Activated T-helper 2 cell treated with anti-CD3 and anti-CD28 coated beads, Interferon-gamma antibody, Interleukin-2, Interleukin-4, amounts not matched to agents 10 μg/mL and 5 μg/mL and 100 μg/mL, durations not matched to agents 14 hours and 24 hours and 36 hours (primary cell): Measurements from ENCODE around the gene ZNF385C. TPM values are rescaled to one million over a fixed set of nuclear protein-coding genes. Genes with fewer than 3 reads are reported as not detected.
"Not testable (repeated sequence)": the region's sequence is repeated elsewhere in the genome, so short reads cannot be mapped to it uniquely, and the experiment has no call there.

Experiments
- DNase-seq: peaks from one replicate; pipeline ENCODE4 v3.0.0; 2021; ENCODE audit warnings: low spot score
- H3K27ac Mint-ChIP-seq: one replicate; pipeline ENCODE4 v1.8.0; 2021; ENCODE audit warnings: mixed read lengths
- H3K27me3 Mint-ChIP-seq: one replicate; pipeline ENCODE4 v1.8.0; 2021; ENCODE audit warnings: low read depth, mixed read lengths
- H3K36me3 Mint-ChIP-seq: one replicate; pipeline ENCODE4 v1.8.0; 2021; ENCODE audit warnings: low read depth, mixed read lengths
- H3K4me1 Mint-ChIP-seq: one replicate; pipeline ENCODE4 v1.8.0; 2021; ENCODE audit warnings: low read depth, mixed read lengths
- H3K4me3 Mint-ChIP-seq: one replicate; pipeline ENCODE4 v1.8.0; 2021; ENCODE audit warnings: low read depth, mild to moderate bottlenecking, moderate library complexity, mixed read lengths
- H3K9me3 Mint-ChIP-seq: one replicate; pipeline ENCODE4 v1.8.0; 2021; ENCODE audit warnings: mixed read lengths
- intact Hi-C: fragments of 100-400 bp; cut with micrococcal nuclease; formaldehyde crosslinking; loops from one replicate; pipeline ENCODE4 v1.15.1; 2023
- total RNA-seq: library from RNA; stranded (reverse); gene quantifications from 2 replicates; pipeline ENCODE4 v1.2.3, GENCODE V29; 2022

The ZNF385C gene
- total RNA-seq, 1 donor from 2014 or later: 0.16 TPM

DNA sequence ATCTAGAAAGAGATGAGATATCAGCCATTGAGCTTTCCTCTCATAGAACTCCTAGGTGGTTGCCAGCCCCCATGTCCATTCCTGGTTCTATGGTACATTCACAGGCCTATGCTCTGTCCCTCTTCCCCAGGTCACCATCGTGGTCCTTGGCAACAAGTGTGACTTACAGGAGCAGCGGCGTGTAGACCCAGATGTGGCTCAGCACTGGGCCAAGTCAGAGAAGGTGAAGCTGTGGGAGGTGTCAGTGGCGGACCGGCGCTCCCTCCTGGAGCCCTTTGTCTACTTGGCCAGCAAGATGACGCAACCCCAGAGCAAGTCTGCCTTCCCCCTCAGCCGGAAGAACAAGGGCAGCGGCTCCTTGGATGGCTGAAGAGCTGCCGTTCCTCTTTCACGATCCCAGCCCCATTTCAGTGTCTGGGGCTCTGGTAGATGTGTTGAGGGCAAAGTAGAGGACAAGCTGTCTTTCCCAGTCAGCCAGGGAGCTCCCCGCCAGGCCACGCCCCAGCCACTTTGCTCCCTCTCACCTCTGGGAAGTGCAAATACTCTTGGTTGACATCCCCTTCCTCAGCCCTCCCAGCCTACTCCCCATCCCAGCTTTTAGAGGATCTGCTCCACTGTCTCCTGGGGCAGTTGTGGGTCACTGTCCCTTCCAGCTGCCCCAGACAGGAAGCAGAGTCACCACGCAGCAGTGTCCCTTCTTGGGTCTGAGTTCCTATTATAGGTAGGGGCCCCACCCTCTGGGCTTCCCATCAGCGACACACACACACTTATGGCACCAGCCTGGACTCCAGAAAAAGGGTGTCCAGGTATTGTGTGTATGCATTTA lies 74.5 kb downstream of the ZNF385C start:
- no peaks in the 10 kb centered on the region for H3K27me3 Mint-ChIP-seq
- H3K9me3 Mint-ChIP-seq: peaks cover 4% of the 10 kb centered on the region
- intact Hi-C loops: no loop called here
- DNase-seq: no peak
- H3K4me1 Mint-ChIP-seq: peaks cover 23% of the 10 kb centered on the region
- no peak overlapping the region for H3K4me3 Mint-ChIP-seq
- no peak overlapping the region for H3K27ac Mint-ChIP-seq
- peaks cover 32% of the 10 kb centered on the region for H3K36me3 Mint-ChIP-seq

DNA sequence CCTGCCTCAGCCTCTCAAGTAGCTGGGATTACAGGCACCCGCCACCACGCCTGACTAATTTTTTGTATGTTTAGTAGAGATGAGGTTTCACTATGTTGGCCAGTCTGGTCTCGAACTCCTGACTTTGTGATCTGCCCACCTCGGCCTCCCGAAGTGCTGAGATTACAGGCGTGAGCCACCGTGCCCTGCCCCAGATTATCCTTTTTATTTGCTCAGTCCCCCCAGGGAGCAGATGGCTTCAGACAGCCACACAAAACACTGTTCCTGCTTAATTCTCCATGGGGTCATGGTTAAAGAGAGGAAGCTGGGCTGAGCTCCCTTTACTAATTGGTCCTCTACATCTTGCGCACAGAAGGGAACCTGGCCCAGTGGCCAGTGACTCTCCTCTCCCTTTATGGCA lies 77.4 kb downstream of the ZNF385C start:
- H3K9me3 Mint-ChIP-seq, H3K27me3 Mint-ChIP-seq: not testable (repeated sequence)
- peak overlapping the region; percentile 79 for H3K27ac Mint-ChIP-seq

DNA sequence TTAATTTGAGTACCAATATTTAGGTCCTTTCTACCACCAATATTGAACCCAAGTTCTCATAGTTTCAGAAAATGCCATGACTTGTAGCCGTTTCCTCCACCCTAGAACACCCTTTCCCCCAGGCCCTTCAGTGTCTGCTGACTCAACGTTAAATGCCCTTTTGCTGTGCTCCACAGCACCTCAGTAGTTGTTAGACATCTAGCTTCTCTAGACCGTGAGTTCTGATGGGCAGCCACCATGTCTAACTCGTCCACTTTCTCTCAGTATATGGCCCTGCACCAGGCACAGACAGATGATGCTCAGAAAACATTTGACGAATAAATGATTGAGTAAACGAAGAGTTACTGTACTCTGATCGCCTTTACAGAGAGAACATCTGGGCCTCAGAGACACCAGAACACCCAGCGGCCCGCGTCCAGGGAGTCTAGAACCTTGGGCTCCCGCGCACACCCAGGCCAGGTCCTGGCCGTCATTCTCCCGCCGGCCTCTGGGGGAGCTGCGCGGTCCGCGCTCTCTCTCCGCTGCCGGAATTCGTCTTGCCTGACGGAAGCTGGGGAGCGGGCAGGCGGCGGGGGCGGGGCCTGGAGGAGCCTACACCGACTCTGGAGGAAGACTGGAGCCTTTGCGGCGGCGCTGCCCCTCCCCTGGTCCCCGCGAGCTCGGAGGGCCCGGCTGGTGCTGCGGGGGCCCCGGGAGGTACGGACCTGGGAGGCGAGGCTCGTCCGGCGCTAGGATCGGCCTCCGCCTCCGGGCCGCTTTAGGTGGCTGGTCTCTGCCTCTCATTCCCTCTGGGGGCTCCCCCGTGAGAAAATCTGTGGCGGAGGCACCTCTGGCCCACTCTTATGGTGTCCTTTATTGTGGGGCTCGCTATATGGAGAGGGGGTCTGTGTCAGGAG lies 78.5 kb downstream of the ZNF385C start, which contains the start of gene NKIRAS2:
Gene NKIRAS2, plus strand, starts transcription at position 582 of the 896 bp plus-strand sequence. CDS start 1,488 bp downstream, outside the sequence.
- Mint-ChIP-seq H3K9me3 (peaks cover 4% of the 10 kb centered on the region), H3K36me3 (peaks cover 33% of the 10 kb centered on the region), H3K4me3 (peak within 1 kb of the TSS; percentile 99), H3K27me3 (no peaks in the 10 kb centered on the region), H3K4me1 (peaks cover 42% of the 10 kb centered on the region), H3K27ac (peak within 1 kb of the TSS; percentile 79)
- intact Hi-C loops: loop anchor here (2.0 to 10.0 kb wide), 2 partner anchors 155 to 257 kb away; partner anchors contain the start of genes KLHL11 and STAT5B
- peak; percentile 93 for DNase-seq

More for the DNA sequence above, 77.4 kb downstream of the ZNF385C start:
- peak overlapping the region; percentile 93 for H3K4me3 Mint-ChIP-seq
- intact Hi-C loops: loop anchor here (2.0 kb wide), 1 partner anchor 256 kb away; the partner anchor contains the start of gene STAT5B
- DNase-seq: not testable (repeated sequence)
- H3K36me3 Mint-ChIP-seq: peaks cover 36% of the 10 kb centered on the region
- H3K4me1 Mint-ChIP-seq: peaks cover 39% of the 10 kb centered on the region

DNA sequence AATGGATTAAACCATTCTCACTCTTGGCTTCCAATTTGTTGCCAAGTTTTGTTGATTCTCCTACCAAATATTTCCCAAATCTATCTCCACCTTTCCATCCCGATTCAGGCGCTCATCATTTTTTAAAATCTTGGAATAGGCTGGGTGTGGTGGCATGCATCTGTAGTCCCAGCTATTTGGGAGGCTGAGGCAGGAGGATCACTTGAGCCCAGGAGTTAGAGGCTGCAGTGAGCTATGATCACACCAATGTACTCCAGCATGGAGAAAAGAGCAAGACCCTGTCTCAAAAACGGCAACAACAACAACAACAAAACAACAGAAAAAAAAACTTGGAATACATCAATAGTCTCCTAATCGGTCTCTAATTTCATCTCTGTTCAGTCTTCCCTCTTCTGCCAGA lies 79.3 kb downstream of the ZNF385C start:
- Mint-ChIP-seq H3K27ac (peak overlapping the region; percentile 57), H3K9me3 (peaks cover 4% of the 10 kb centered on the region), H3K4me1 (peaks cover 39% of the 10 kb centered on the region), H3K27me3 (no peaks in the 10 kb centered on the region), H3K4me3 (peak overlapping the region; percentile 99), H3K36me3 (peaks cover 25% of the 10 kb centered on the region)
- intact Hi-C loops: loop anchor here (10.0 kb wide), 1 partner anchor 154 kb away; the partner anchor contains the start of gene KLHL11
- DNase-seq: no peak

DNA sequence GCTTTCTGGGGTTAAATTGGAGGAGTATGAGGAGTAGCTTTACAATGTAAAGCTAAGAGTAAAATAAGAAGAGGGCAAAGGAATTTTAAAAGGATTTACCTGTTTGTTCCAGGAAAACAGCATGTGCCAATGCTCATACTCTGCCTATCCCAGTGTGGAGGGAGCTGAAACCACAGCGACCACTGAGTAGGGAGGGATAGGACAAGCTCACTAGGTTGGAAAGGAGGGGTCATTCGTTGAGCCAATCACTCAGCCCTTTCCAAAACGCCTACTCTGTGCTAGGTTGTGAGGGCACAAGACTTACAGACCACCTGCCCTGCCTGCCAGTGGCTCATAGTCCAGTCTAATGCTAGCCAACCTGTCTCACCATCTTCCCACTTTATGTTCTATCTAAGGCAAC lies 79.9 kb downstream of the ZNF385C start:
- DNase-seq: no peak
- H3K4me3 Mint-ChIP-seq: peak overlapping the region; percentile 99
- peaks cover 4% of the 10 kb centered on the region for H3K9me3 Mint-ChIP-seq
- intact Hi-C loops: loop anchor here (10.0 kb wide), 1 partner anchor 154 kb away; the partner anchor contains the start of gene KLHL11
- H3K4me1 Mint-ChIP-seq: peaks cover 42% of the 10 kb centered on the region
- H3K27me3 Mint-ChIP-seq: no peaks in the 10 kb centered on the region
- H3K36me3 Mint-ChIP-seq: peaks cover 19% of the 10 kb centered on the region
- peak overlapping the region; percentile 87 for H3K27ac Mint-ChIP-seq

DNA sequence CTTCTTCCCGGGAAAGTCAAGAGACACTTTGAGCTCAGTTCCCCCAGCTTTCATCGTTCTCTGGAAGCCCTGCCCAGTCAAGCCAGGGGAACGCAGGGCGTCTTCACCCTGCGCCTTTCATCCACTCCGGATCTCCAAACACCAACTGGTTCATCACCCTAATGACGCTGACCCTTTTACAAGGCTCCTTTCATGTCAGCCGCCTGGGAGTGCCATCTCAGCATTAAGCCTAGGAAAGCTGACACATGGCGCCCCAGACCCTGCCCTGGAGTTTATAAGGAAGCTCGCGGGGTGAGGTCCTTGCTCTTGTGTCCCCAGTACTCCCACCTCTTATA lies 80.4 kb downstream of the ZNF385C start:
- no peak for DNase-seq
- no peaks in the 10 kb centered on the region for H3K27me3 Mint-ChIP-seq
- intact Hi-C loops: loop anchor here (1.0 to 10.0 kb wide), 2 partner anchors 52 to 153 kb away; partner anchors contain the start of genes CNP and KLHL11
- peak overlapping the region; percentile 99 for H3K4me3 Mint-ChIP-seq
- peaks cover 19% of the 10 kb centered on the region for H3K36me3 Mint-ChIP-seq
- peaks cover 4% of the 10 kb centered on the region for H3K9me3 Mint-ChIP-seq
- H3K27ac Mint-ChIP-seq: peak overlapping the region; percentile 87
- H3K4me1 Mint-ChIP-seq: peaks cover 45% of the 10 kb centered on the region

DNA sequence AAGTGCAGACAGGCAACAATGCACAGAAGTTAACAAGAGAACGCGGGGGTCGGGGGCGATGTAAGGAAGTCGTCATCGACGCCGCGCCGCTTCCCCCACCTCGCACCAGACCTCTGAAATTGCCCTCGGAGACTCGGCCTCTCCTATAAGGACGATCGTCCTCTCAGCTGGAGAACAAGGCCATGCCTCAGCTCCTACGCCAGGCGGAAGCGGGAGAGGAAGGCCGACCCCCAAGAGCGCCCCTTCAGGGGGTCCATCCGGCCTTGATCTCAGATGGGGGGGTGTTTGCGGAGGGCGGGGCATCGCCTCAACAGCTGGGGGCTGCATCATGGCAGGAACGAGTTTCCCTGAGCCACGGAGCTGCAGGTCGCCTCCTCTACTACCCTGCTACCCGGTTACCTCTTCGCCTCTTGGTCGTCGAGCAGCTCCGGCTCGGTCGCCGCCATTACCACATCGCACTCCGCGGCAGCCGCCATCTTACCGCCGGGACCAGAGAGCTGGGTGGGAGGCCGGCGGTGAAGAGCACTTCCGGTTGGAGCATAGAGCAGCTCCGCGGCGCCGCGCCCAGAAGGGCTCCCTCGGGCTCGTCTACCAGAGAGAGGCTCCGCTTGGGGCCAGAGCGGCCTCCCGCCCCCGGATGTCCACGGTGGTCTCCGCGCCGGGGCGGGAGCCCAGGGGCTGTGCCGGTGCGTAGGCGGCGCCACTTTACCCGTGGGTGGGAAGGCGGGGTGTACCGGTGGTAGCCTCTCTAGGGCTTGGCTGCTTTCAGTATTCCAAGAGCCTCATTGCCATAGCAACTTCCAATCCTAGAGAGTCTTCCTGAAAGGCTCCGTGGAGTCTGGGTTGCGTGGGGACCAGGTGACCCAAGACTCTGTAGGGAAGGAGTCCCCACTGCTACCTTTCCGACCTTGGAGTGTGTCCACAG lies 81.1 kb downstream of the ZNF385C start, which contains the start of gene DNAJC7:
Gene DNAJC7, minus strand, starts transcription at position 499 of the 925 bp plus-strand sequence. Its CDS starts 23 bp downstream, at position 476.
- peaks cover 13% of the 10 kb centered on the region for H3K36me3 Mint-ChIP-seq
- H3K9me3 Mint-ChIP-seq: peaks cover 4% of the 10 kb centered on the region
- no peaks in the 10 kb centered on the region for H3K27me3 Mint-ChIP-seq
- peak within 1 kb of the TSS; percentile 99 for H3K4me3 Mint-ChIP-seq
- H3K4me1 Mint-ChIP-seq: peaks cover 45% of the 10 kb centered on the region
- peak within 1 kb of the TSS; percentile 93 for H3K27ac Mint-ChIP-seq
- intact Hi-C loops: loop anchor here (1.0 to 10.0 kb wide), 2 partner anchors 51 to 152 kb away; partner anchors contain the start of genes CNP and KLHL11
- DNase-seq: peak; percentile 86

DNA sequence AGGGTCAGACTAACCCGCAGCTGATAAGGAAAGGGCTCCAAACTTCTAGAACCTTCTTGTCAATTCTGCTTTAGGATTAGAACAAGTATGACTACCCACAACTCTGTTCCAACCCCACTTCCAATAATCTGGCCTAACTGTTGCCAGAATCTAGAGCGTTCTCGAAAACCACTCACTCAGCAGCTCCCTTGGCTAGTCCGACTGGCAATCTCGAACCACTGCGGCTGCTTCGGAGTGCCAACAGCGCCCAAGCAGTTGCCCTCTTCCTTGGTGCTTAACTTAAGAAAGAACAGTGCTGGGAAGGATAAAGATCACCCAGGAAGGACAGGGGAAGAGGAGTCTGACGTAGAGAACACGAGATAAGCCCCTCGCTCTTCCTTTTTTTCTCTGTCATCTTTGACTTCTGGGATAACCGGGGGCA lies 81.9 kb downstream of the ZNF385C start:
- Mint-ChIP-seq H3K4me1 (peaks cover 50% of the 10 kb centered on the region), H3K9me3 (peaks cover 4% of the 10 kb centered on the region), H3K36me3 (peaks cover 13% of the 10 kb centered on the region), H3K27ac (peak overlapping the region; percentile 93), H3K27me3 (no peaks in the 10 kb centered on the region), H3K4me3 (peak overlapping the region; percentile 99)
- intact Hi-C loops: loop anchor here (10.0 kb wide), 1 partner anchor 152 kb away; the partner anchor contains the start of gene KLHL11
- DNase-seq: no peak

DNA sequence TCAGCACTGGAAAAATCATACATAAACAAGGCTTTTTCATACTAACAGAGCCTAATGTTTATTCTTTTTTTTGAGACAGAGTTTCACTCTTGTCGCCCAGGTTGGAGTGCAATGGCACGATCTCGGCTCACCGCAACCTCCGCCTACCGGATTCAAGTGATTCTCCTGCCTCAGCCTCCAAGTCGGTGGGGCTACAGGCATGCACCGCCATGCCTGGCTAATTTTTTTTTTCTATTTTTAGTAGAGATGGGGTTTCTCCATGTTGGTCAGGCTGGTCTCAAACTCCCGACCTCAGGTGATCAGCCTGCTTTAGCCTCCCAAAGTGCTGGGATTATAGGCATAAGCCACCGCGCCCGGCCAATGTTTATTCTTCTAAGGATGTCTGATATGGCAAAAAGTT lies 84.5 kb downstream of the ZNF385C start:
- Mint-ChIP-seq H3K36me3 (peaks cover 25% of the 10 kb centered on the region), H3K4me1 (peaks cover 45% of the 10 kb centered on the region)
- not testable (repeated sequence) for H3K9me3 Mint-ChIP-seq, DNase-seq, H3K27me3 Mint-ChIP-seq, H3K4me3 Mint-ChIP-seq, H3K27ac Mint-ChIP-seq
- intact Hi-C loops: loop anchor here (10.0 kb wide), 1 partner anchor 149 kb away; the partner anchor contains the start of gene KLHL11

DNA sequence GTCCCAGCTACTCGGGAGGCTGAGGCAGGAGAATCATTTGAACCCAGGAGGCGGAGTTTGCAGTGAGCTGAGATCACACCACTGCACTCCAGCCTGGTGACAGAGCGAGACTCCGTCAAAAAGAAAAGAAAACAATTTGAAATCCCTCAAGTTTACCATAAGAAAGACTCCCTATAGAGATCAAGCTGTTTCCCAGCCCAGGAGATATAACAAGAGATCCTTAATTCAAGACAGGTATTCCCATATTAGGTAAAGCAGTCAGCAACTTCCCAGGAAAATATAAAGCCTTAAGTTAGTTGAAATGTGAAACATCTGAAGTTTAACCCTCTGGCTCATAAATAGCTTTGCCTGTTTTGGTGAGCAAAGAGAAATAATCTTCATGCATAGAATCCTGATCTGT lies 85.9 kb downstream of the ZNF385C start:
- H3K36me3 Mint-ChIP-seq: peaks cover 25% of the 10 kb centered on the region
- H3K9me3 Mint-ChIP-seq, DNase-seq, H3K27me3 Mint-ChIP-seq, H3K4me3 Mint-ChIP-seq, H3K27ac Mint-ChIP-seq: not testable (repeated sequence)
- peaks cover 34% of the 10 kb centered on the region for H3K4me1 Mint-ChIP-seq
- intact Hi-C loops: loop anchor here (10.0 kb wide), 1 partner anchor 148 kb away; the partner anchor contains the start of gene KLHL11

DNA sequence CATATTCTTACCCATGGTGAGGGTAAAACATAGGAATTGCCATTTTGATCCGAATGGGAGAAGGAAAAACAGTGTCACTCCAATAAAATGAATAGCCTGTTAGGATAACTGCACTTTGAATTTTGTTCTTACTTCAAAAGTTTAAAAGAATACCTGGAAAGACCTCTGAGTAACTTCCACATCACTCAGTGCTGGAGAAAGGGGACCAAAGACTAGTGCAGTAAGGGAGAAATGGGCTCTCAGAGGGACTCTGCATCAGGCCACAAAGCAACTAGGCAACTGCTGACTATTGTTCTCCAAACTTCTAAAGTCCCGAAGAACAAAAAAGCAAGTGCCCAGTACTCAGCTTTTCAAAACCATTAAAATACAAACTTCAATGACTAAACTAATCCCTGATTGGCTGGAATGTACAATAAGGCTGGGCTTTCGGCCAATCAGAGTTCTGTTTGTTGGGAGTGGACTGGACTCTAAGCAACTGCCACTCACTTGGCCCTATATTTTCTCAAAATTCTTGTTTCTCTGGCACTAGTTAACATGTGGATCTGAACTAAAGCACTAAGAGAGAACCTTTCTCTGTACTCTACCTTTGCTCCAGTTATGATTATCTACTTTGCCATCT lies 87.3 kb downstream of the ZNF385C start:
- intact Hi-C loops: loop anchor here (10.0 kb wide), 1 partner anchor 146 kb away; the partner anchor contains the start of gene KLHL11
- peaks cover 31% of the 10 kb centered on the region for H3K4me1 Mint-ChIP-seq
- H3K36me3 Mint-ChIP-seq: peaks cover 22% of the 10 kb centered on the region
- no peak overlapping the region for H3K4me3 Mint-ChIP-seq
- no peak for DNase-seq
- no peaks in the 10 kb centered on the region for H3K9me3 Mint-ChIP-seq
- no peak overlapping the region for H3K27ac Mint-ChIP-seq
- H3K27me3 Mint-ChIP-seq: no peaks in the 10 kb centered on the region
